Measurements from ENCODE around the gene ATP2C1. TPM values are rescaled to one million over a fixed set of nuclear protein-coding genes. Genes with fewer than 3 reads are reported as not detected.

ATP2C1 gene
- total and polyA plus RNA-seq, 2 donors (not counting 3 experiments of a cell fraction or from before 2014, with no cell fraction given): 50.1 to 73.3 TPM

GRCh38 chr3:130895690-130896488 is 2.0 kb downstream of the ATP2C1 start:
- peak overlapping the region; percentile 69 for H3K9ac ChIP-seq (replicated peaks; ENCODE audit: extremely low read depth, insufficient read depth, low read length)
- POLR2A ChIA-PET: no interaction called here
- H4K20me1 ChIP-seq (replicated peaks; ENCODE audit: control insufficient read depth, extremely low read depth, insufficient read depth, low read length): peaks cover 3% of the 10 kb centered on the region
- DNase-seq (ENCODE audit: low read depth, low spot score): peak; percentile 12
- CTCF ChIA-PET: interaction anchor here (6.8 kb wide), 1 partner anchor 619 kb away, joined by 69 read pairs; no protein-coding TSS in a partner anchor
- no TSS peak for BruUV-seq (replicated peaks)
- H3K36me3 ChIP-seq (ENCODE audit: control insufficient read depth in 2 of 2, extremely low read depth in 1 of 2, insufficient read depth in 2 of 2, low read length in 2 of 2): no peaks in the 10 kb centered on the region
- no peak for FAIRE-seq
- intact Hi-C loops (cut with micrococcal nuclease) (loop anchor here (2.0 to 10.0 kb wide), 3 partner anchors 31 to 489 kb away; partner anchors contain the start of gene NUDT16), dilution Hi-C loops (cut with MboI; ENCODE audit: extremely low pct_ligation_motif_present, low sequenced_read_pairs) (no loop called here)
- no peaks in the 10 kb centered on the region for H3K27me3 ChIP-seq (ENCODE audit: control insufficient read depth in 2 of 2, insufficient read depth in 2 of 2, low read length in 2 of 2)
- H3K4me3 ChIP-seq (replicated peaks in 1 of 3; ENCODE audit: insufficient read depth in 1 of 3, low read depth in 1 of 3, low read length in 3 of 3): peak overlapping the region in 2 of 3 experiments; percentile 73 to 78
- H3K79me2 ChIP-seq (ENCODE audit: control insufficient read depth, insufficient read depth, low read length): peaks cover 66% of the 10 kb centered on the region
- no peak overlapping the region for H3K27ac ChIP-seq (ENCODE audit: insufficient read depth, low read depth, low read length)
- no peaks in the 10 kb centered on the region for H3K9me3 ChIP-seq (replicated peaks; ENCODE audit: control insufficient read depth, insufficient read depth, low read length)
- H3K4me2 ChIP-seq (ENCODE audit: insufficient read depth, low read length): peak overlapping the region; percentile 93
- TF ChIP-seq, protein P1, sequence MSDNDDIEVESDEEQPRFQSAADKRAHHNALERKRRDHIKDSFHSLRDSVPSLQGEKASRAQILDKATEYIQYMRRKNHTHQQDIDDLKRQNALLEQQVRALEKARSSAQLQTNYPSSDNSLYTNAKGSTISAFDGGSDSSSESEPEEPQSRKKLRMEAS (IDR thresholded peaks at IDR 0.05; ENCODE audit: insufficient read depth, insufficient read length): no peak
- TF ChIP-seq EZH2 (IDR thresholded peaks at IDR 0.05; ENCODE audit: borderline replicate concordance, low read depth, low read length, severe bottlenecking) (no peak), POLR2AphosphoS5 (IDR thresholded peaks at IDR 0.05; ENCODE audit: insufficient read depth, low read depth, low read length) (no peak), POLR2A (IDR thresholded peaks at IDR 0.05; ENCODE audit: low read depth, low read length) (no peak), JUN (IDR thresholded peaks at IDR 0.05; ENCODE audit: borderline replicate concordance, insufficient read depth, insufficient read length, low read depth) (no peak), GATA2 (IDR thresholded peaks at IDR 0.05; ENCODE audit: insufficient read depth, insufficient read length, low read depth, low read length) (no peak), MYC (IDR thresholded peaks at IDR 0.05; ENCODE audit: low read depth, low read length) (no peak), FOS (IDR thresholded peaks at IDR 0.05; ENCODE audit: borderline replicate concordance, insufficient read depth, low read length) (no peak)
- TF ChIP-seq, protein P2, sequence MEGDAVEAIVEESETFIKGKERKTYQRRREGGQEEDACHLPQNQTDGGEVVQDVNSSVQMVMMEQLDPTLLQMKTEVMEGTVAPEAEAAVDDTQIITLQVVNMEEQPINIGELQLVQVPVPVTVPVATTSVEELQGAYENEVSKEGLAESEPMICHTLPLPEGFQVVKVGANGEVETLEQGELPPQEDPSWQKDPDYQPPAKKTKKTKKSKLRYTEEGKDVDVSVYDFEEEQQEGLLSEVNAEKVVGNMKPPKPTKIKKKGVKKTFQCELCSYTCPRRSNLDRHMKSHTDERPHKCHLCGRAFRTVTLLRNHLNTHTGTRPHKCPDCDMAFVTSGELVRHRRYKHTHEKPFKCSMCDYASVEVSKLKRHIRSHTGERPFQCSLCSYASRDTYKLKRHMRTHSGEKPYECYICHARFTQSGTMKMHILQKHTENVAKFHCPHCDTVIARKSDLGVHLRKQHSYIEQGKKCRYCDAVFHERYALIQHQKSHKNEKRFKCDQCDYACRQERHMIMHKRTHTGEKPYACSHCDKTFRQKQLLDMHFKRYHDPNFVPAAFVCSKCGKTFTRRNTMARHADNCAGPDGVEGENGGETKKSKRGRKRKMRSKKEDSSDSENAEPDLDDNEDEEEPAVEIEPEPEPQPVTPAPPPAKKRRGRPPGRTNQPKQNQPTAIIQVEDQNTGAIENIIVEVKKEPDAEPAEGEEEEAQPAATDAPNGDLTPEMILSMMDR (IDR thresholded peaks at IDR 0.05; ENCODE audit: extremely low read depth in 1 of 2, insufficient read depth in 1 of 2, low read depth in 1 of 2, low read length in 2 of 2): no peak
- no peak overlapping the region for H2AFZ ChIP-seq (ENCODE audit: low read depth, low read length)
- H3K4me1 ChIP-seq (ENCODE audit: control insufficient read depth, extremely low read depth, insufficient read depth, low read length): peaks cover 14% of the 10 kb centered on the region
- H3K9me1 ChIP-seq (replicated peaks; ENCODE audit: control insufficient read depth, extremely low read depth, insufficient read depth, low read length): no peaks in the 10 kb centered on the region

All from endothelial cell of umbilical vein (primary cell).